Stimulated activated naive CD8-positive, alpha-beta T cell treated with anti-CD3 and anti-CD28 coated beads, Interleukin-15, amount 100 ng/mL, for 72 hours (primary cell): ENCODE measurements around the gene DDX55.
A peak's percentile ranks its signal among the peaks of the same experiment; 100 is the strongest.
"Not testable (repeated sequence)": the region's sequence is repeated elsewhere in the genome, so short reads cannot be mapped to it uniquely, and the experiment has no call there.

Experiments used
- ATAC-seq: fragments of 150-1000 bp; cut with Tn5 transposase; 2 replicates; pipeline ENCODE4 v1.10.0; 2021; ENCODE audit warnings: mild to moderate bottlenecking, moderate library complexity
- DNase-seq, 2 donors: peaks; one replicate each; pipeline ENCODE4 v3.0.0; 2021 to 2022
- H3K27ac Mint-ChIP-seq, 2 donors: one replicate each; pipeline ENCODE4 v1.8.0; 2022; ENCODE audit warnings: mild to moderate bottlenecking in 2 of 2, mixed read lengths in 2 of 2, moderate library complexity in 2 of 2
- H3K27me3 Mint-ChIP-seq: one replicate; pipeline ENCODE4 v1.8.0; 2022; ENCODE audit warnings: mixed read lengths
- H3K4me1 Mint-ChIP-seq: one replicate; pipeline ENCODE4 v1.8.0; 2022; ENCODE audit warnings: mild to moderate bottlenecking, mixed read lengths
- H3K4me3 Mint-ChIP-seq, 2 donors: one replicate each; pipeline ENCODE4 v1.8.0; 2022; ENCODE audit warnings: mild to moderate bottlenecking in 2 of 2, mixed read lengths in 2 of 2, moderate library complexity in 1 of 2
- H3K9me3 Mint-ChIP-seq, 2 donors: one replicate each; pipeline ENCODE4 v1.8.0; 2022; ENCODE audit warnings: mixed read lengths in 2 of 2

The DDX55 gene, protein sequence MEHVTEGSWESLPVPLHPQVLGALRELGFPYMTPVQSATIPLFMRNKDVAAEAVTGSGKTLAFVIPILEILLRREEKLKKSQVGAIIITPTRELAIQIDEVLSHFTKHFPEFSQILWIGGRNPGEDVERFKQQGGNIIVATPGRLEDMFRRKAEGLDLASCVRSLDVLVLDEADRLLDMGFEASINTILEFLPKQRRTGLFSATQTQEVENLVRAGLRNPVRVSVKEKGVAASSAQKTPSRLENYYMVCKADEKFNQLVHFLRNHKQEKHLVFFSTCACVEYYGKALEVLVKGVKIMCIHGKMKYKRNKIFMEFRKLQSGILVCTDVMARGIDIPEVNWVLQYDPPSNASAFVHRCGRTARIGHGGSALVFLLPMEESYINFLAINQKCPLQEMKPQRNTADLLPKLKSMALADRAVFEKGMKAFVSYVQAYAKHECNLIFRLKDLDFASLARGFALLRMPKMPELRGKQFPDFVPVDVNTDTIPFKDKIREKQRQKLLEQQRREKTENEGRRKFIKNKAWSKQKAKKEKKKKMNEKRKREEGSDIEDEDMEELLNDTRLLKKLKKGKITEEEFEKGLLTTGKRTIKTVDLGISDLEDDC

DNA sequence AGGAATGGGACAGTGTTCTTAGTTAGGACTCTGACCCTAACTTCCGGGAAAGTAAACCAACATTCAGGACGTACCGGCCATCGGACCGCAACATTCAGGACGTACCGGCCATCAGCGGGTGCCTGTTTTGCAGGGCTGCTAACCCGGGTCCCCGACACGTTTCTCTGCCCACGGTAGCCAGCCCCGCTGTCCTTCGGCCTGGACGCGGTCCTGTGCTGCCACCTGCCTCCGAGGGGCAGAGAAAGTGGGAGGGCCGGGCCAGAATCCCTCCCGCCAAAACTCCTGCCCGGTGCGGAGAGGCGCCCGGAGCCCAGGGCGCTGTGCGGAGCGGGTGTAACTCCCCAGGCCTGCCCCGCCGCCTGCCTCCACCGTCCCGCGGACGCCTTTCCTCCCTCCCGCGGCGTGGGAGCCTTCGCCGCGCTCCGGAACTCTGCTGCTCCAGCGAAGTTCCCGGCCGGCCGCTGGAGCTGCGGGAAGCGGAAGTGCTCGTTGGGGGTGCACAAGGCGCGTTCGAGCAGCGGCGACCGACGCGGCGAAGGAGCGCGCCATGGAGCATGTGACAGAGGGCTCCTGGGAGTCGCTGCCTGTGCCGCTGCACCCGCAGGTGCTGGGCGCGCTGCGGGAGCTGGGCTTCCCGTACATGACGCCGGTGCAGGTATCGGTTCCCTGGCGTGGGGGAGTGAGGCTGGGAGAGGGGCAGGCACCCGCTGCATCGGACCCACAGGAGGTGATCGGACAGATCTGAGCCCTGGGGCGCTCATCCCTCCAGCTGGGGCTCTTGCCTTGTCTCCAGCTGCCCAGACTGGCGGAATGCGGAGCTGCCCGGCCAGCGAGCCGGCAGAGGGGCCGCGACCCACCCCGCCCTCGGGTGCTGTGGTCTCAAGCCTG, at the start of gene DDX55:
Gene DDX55 (plus strand): TSS at position 498 of the 888 bp plus-strand sequence. CDS start 50 bp downstream, at position 548.
- peak; percentile 87 to 88 for DNase-seq
- H3K4me1 Mint-ChIP-seq, result peaks cover 38% of the 10 kb centered on the region
- peak within 1 kb of the TSS; percentile 91 to 98 for H3K4me3 Mint-ChIP-seq
- peak; percentile 98 for ATAC-seq
- no peaks in the 10 kb centered on the region for H3K9me3 Mint-ChIP-seq
- no peaks in the 10 kb centered on the region for H3K27me3 Mint-ChIP-seq
- peak within 1 kb of the TSS; percentile 98 for H3K27ac Mint-ChIP-seq

DNA sequence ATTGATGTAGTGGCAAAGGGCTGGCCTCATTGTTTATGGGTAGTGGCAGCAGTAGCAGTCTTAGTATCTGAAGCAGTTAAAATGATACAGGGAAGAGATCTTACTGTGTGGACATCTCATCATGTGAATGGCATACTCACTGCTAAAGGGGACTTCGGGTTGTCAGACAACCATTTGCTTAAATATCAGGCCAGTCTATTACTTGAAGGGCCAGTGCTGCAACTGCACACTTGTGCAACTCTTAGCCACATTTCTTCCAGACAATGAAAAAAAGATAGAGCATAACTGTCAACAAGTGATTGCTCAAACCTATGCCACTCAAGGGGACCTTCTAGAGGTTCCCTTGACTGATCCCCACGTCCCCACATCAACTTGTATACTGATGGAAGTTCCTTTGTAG, 47.8 kb upstream of the DDX55 start:
- not testable (repeated sequence) for ATAC-seq, H3K4me1 Mint-ChIP-seq, DNase-seq, H3K27ac Mint-ChIP-seq, H3K27me3 Mint-ChIP-seq, H3K4me3 Mint-ChIP-seq, H3K9me3 Mint-ChIP-seq

DNA sequence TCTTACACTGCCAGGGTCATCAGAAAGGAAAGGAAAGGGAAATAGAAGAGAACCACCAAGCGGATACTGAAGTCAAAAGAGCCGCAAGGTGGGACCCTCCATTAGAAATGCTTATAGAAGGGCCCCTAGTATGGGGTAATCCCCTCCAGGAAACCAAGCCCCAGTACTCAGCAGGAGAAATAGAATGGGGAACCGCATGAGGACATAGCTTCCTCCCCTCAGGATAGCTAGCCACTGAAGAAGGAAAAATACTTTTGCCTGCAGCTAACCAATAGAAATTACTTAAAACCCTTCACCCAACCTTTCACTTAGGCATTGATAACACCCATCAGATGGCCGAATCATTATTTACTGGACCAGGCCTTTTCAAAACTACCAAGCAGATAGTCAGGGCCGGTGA, 47.1 kb upstream of the DDX55 start:
- H3K4me3 Mint-ChIP-seq, DNase-seq, H3K27me3 Mint-ChIP-seq, H3K4me1 Mint-ChIP-seq, ATAC-seq, H3K27ac Mint-ChIP-seq, H3K9me3 Mint-ChIP-seq: not testable (repeated sequence)

DNA sequence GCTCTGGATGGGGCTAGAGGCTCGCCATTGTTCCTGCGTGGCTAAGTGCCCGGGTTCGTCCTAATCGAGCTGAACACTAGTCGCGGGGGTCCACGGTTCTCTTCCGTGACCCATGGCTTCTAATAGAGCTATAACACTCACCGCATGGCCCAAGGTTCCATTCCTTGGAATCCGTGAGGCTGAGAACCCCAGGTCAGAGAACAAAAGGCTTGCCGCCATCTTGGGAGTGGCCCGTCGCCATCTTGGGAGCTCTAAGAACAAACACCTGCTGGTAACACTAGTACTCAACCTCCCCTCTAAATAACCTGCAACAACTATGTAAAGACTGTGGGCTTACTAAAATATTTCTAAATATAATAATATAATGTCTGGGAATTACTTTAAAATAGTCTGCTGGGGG, 43.4 kb upstream of the DDX55 start:
- not testable (repeated sequence) for H3K4me3 Mint-ChIP-seq, H3K27me3 Mint-ChIP-seq, H3K9me3 Mint-ChIP-seq, H3K27ac Mint-ChIP-seq, DNase-seq, H3K4me1 Mint-ChIP-seq, ATAC-seq

DNA sequence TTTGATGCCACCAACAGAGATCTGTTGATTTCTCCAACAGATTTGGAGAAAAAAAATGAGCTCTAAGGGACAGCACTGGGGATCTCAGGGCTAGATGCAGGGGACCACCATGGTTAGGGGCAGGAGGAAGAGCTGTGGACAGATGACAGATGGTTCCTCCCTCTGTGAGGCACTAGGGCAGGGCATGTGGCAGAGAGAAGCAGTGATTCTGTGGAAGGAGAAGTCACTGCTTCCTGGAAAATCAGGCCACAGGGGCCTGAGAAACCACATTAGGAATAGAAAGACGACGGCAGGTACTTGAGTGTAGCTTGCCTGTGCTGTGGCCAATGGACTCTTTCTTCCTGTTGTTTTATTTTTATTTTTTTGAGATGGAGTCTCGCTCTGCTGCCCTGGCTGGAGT, 42.4 kb upstream of the DDX55 start:
- DNase-seq, result no peak
- H3K27ac Mint-ChIP-seq, result no peak overlapping the region
- H3K9me3 Mint-ChIP-seq, result no peaks in the 10 kb centered on the region
- H3K4me1 Mint-ChIP-seq, result peaks cover 9% of the 10 kb centered on the region
- H3K4me3 Mint-ChIP-seq, result no peak overlapping the region
- ATAC-seq, result no peak
- H3K27me3 Mint-ChIP-seq, result no peaks in the 10 kb centered on the region

DNA sequence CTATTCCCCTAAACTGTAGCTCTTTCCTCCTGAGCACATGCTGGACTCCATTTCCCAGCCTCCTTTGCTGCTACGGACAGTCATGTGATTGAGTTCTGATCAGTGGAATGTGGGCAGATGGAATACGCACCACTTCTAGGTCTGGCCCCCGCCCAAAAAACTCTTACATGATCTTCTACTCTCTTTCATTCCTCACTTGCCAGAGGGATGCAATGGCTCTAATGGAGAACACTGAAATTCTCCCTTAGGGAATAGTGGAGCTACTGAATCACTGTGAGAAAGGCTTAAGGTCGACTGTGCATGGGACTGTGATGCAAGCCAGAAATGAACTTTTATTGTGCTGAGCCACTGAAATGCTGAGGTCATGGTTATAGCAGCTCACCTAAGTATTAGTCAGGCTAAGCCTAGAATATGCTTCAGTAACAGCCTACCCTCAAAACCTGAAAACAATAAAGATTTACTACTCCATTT, 30.5 kb upstream of the DDX55 start:
- H3K4me1 Mint-ChIP-seq, result peaks cover 6% of the 10 kb centered on the region
- DNase-seq (no peak), ATAC-seq (no peak)
- no peak overlapping the region for H3K4me3 Mint-ChIP-seq
- no peaks in the 10 kb centered on the region for H3K9me3 Mint-ChIP-seq
- no peak overlapping the region for H3K27ac Mint-ChIP-seq
- no peaks in the 10 kb centered on the region for H3K27me3 Mint-ChIP-seq

DNA sequence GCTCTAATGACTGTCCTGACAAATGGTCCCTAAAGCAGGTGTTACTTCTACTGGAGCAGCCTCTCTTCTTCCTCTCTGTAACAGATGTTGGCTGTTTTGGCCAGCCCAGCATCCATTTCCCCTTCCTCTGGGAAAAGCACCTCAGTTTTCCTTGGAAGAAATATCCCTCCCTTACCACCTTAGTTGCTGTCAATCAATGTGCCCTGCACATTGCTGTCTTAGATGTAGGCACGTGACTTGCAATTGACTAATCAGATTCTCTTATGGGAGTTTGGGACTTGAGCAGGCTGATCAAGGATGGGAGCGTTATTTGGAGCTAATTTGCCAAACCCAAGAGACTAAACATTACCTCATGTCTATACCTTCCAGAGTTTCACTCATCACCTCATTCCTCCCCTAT, 29.5 kb upstream of the DDX55 start:
- Mint-ChIP-seq H3K4me1 (peaks cover 6% of the 10 kb centered on the region), H3K4me3 (no peak overlapping the region), H3K27me3 (no peaks in the 10 kb centered on the region), H3K27ac (no peak overlapping the region), H3K9me3 (no peaks in the 10 kb centered on the region)
- ATAC-seq (no peak), DNase-seq (no peak)

DNA sequence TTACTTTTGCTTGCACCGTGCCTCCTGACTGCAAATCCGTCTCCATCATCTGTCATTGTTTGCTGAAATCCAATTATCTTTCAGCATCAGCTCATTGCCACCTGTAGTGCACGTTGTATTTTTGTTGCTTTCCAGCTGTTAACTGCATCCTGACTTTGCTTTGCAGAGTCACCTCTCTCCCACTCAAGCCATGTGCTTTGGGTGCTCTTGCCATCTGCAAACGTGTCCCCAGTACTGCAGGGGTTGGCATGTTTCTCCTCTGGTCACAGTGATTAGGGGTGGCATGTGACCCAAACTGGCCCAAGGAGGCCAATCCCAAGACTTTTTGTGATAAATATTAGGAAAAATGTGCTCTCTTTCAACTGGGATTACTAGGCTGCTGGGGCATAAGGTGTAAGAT, 28.0 kb upstream of the DDX55 start:
- no peaks in the 10 kb centered on the region for H3K27me3 Mint-ChIP-seq
- H3K9me3 Mint-ChIP-seq, result no peaks in the 10 kb centered on the region
- H3K4me3 Mint-ChIP-seq, result no peak overlapping the region
- ATAC-seq (no peak), DNase-seq (no peak)
- H3K27ac Mint-ChIP-seq, result no peak overlapping the region
- H3K4me1 Mint-ChIP-seq, result peaks cover 6% of the 10 kb centered on the region

DNA sequence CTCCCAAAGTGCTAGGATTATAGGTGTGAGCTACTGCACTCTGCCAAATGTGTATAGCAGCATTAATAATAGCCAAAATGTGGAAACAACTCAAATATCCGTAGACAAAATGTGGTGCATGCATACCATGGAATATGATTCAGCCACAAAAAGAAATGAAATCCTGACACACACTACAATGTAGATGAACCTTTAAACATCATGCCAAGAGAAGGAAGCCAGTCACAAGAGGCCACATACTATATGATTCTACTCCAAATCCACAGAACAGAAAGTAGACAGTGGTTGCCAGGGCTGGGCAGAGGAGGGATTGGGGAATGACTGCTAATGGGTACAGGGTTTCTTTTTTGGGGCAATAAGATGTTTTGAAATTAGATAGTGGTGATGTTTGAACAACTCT, 25.3 kb upstream of the DDX55 start:
- no peak overlapping the region for H3K4me3 Mint-ChIP-seq
- no peak overlapping the region for H3K27ac Mint-ChIP-seq
- ATAC-seq, result no peak
- peaks cover under 1% of the 10 kb centered on the region for H3K4me1 Mint-ChIP-seq
- no peaks in the 10 kb centered on the region for H3K9me3 Mint-ChIP-seq
- DNase-seq, result no peak
- no peaks in the 10 kb centered on the region for H3K27me3 Mint-ChIP-seq

DNA sequence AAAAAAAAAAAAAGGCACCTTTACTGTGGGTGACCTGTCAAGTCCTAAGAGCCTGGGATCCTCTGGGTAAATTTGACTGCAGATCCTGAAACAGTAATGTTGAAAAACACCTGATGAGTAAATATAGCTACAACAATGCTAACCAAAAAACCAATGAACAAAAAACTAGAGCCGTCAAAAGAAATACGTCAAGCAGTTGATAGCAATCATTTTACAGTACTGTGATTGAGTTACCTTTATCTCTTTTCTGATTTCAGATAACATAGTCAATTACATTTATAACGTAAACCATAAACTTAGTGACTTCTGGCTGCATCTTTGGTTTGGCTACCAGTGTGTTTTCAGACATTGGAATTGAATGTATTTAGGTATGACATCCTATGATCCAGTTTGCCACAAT, 23.7 kb upstream of the DDX55 start:
- H3K27me3 Mint-ChIP-seq, result no peaks in the 10 kb centered on the region
- H3K4me3 Mint-ChIP-seq, result no peak overlapping the region
- DNase-seq (no peak), ATAC-seq (no peak)
- no peaks in the 10 kb centered on the region for H3K9me3 Mint-ChIP-seq
- H3K4me1 Mint-ChIP-seq, result peaks cover 13% of the 10 kb centered on the region
- H3K27ac Mint-ChIP-seq, result no peak overlapping the region

DNA sequence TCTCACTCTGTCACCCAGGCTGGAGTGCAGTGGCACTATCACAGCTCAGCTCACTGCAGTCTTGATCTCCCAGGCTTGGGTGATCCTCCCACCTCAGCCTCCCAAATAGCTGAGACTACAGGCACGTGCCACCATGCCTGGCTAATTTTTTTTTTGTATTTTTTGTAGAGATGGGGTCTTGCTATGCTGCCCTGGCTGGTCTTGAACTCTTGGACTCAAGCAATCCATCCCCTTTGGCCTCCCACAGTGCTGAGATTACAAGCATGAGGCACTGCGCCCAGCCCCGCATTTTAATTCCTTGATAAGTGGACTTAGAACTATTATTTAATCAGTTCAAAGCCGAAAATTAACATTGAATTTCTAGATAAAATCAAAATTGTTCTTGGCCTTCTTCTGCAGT, 23.1 kb upstream of the DDX55 start:
- not testable (repeated sequence) for H3K9me3 Mint-ChIP-seq, H3K4me3 Mint-ChIP-seq, ATAC-seq, DNase-seq, H3K27me3 Mint-ChIP-seq, H3K27ac Mint-ChIP-seq
- peaks cover 13% of the 10 kb centered on the region for H3K4me1 Mint-ChIP-seq

DNA sequence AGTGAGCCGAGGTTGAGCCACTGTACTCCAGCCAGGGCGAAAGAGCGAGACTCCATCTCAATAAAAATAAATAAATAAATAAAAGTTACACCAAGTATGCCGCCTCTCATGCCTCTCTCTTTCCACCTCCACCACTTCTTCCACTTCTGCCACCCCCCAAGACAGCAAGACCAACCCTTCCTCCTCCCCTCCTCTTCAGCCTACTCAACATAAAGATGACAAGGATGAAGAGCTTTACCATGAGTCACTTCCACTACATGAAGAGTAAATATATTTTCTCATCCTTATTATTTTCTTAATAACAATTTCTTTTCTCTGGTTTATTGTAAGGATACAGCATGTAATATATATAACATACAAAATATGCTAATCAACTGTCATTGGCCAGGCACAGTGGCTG, 21.1 kb upstream of the DDX55 start:
- ATAC-seq, result no peak
- no peak for DNase-seq
- Mint-ChIP-seq H3K27ac (peak overlapping the region in 1 of 2 donors; percentile 48), H3K9me3 (no peaks in the 10 kb centered on the region), H3K4me1 (peaks cover 22% of the 10 kb centered on the region), H3K27me3 (no peaks in the 10 kb centered on the region), H3K4me3 (no peak overlapping the region)

DNA sequence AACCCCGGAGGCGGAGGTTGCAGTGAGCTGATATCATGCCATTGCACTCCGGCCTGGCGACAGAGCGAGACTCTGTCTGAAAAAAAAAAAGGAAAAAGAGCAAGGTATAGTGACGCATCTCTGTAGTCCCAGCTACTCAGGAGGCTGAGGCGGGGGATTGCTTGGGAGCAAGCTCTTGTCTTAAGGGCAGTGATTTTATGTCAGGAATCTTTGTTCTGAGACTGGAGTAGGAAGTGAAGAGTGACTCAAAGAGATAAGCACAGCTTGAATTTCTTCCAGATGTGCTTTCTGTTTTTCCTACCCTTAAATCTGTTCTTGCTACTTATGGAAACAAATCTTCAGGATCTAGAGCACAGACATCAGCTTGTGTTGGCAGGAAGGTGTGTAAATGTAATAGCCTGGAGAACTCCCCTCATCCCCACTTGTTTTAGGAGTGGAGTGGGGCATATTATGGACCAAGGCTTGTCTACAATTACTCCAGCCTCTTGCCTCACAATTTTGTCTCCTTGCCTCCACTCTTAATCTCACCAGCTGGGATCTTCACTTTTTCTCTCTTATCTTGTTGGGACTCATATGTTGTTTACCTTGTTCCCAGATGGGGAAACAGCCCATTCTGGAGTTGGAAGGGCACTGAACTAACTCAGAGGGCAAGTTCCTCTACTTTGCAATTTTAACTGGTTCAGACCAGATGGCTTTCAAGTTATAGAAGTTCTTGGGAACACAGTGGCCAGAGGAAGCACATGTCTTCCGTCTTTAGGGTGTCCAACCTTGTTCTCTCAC, 10.0 kb upstream of the DDX55 start:
- no peaks in the 10 kb centered on the region for H3K9me3 Mint-ChIP-seq
- H3K4me3 Mint-ChIP-seq, result no peak overlapping the region
- H3K27me3 Mint-ChIP-seq, result no peaks in the 10 kb centered on the region
- DNase-seq (no peak), ATAC-seq (no peak)
- peak overlapping the region in 1 of 2 donors; percentile 91 for H3K27ac Mint-ChIP-seq
- H3K4me1 Mint-ChIP-seq, result peaks cover 52% of the 10 kb centered on the region

DNA sequence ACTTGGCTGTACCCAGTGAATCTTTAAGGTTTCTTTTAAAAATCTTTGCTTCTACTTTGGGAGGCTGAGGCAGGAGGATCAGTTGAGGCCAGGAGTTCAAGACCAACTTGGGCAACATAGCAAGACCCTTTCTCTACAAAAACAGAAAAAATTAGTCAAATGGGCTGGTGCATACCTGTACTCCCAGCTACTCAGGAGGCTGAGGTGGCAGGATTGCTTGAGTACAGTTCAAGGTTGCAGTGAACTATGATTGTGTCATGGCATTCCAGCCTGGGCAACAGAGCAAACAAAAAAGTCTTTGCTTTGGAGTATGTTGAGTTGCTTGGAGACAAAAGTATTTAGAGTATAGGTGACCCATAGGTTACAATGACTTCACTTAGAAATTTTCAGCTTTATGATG, 6.2 kb upstream of the DDX55 start:
- Mint-ChIP-seq H3K27me3 (no peaks in the 10 kb centered on the region), H3K4me1 (peaks cover 35% of the 10 kb centered on the region), H3K9me3 (no peaks in the 10 kb centered on the region), H3K27ac (no peak overlapping the region), H3K4me3 (no peak overlapping the region)
- ATAC-seq (no peak), DNase-seq (no peak)

DNA sequence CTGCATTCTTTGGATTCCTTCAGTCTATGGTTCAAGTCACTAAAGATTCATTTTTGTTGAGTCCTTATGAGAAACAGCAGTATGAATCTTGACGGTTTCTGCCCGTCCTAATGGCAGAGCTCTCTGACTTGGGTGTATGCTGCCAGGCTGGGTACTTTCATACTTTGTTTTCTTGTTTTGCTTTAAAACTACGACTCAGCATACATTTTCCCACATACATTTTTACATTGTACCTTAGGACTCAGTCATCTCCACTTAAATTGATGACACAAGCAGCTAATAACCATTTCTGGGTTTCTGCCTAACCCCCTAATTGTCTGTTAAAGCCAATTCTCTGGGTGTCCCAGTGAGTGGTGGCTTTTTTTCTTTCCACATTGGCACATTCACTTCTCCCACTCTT, 4.8 kb upstream of the DDX55 start:
- Mint-ChIP-seq H3K27me3 (no peaks in the 10 kb centered on the region), H3K4me3 (no peak overlapping the region), H3K9me3 (no peaks in the 10 kb centered on the region), H3K27ac (no peak overlapping the region), H3K4me1 (peaks cover 26% of the 10 kb centered on the region)
- no peak for ATAC-seq
- no peak for DNase-seq
